ENCODE measurements around the gene SEMA3F. TPM values are rescaled to one million over a fixed set of nuclear protein-coding genes. Genes with fewer than 3 reads are reported as not detected.

The SEMA3F gene
- total RNA-seq, 4 donors from 2014 or later: 18.3 to 46.2 (median 33.8) TPM

GRCh38 chr3:50139308-50139707 lies 15.8 kb upstream of the SEMA3F start:
- DNase-seq (ENCODE audit: low spot score): no peak
- ATAC-seq (ENCODE audit: low FRiP score): no peak
- no peak for TF ChIP-seq CTCF (IDR thresholded peaks at IDR 0.05)

GRCh38 chr3:50139718-50140423 lies 15.3 kb upstream of the SEMA3F start:
- no peak for ATAC-seq (ENCODE audit: low FRiP score)
- no peak for TF ChIP-seq CTCF (IDR thresholded peaks at IDR 0.05)
- DNase-seq (ENCODE audit: low spot score): no peak

- no peak for TF ChIP-seq CTCF (IDR thresholded peaks at IDR 0.05)
Measured at GRCh38 chr3:50140990-50141389, 14.1 kb upstream of the SEMA3F start.

GRCh38 chr3:50146316-50146901 lies 8.7 kb upstream of the SEMA3F start:
- ATAC-seq (ENCODE audit: low FRiP score): no peak
- no peak for DNase-seq (ENCODE audit: low spot score)
- no peak for TF ChIP-seq CTCF (IDR thresholded peaks at IDR 0.05)

More at GRCh38 chr3:50140990-50141389, 14.1 kb upstream of the SEMA3F start:
- ATAC-seq (ENCODE audit: low FRiP score) (no peak), DNase-seq (ENCODE audit: low spot score) (no peak)

- TF ChIP-seq CTCF (IDR thresholded peaks at IDR 0.05): no peak
- ATAC-seq (ENCODE audit: low FRiP score) (no peak), DNase-seq (ENCODE audit: low spot score) (no peak)
Measured at GRCh38 chr3:50147016-50147415, 8.1 kb upstream of the SEMA3F start.

- ATAC-seq (ENCODE audit: low FRiP score) (no peak), DNase-seq (ENCODE audit: low spot score) (no peak)
- TF ChIP-seq CTCF (IDR thresholded peaks at IDR 0.05): no peak
Measured at GRCh38 chr3:50147447-50147846, 7.7 kb upstream of the SEMA3F start.

- DNase-seq (ENCODE audit: low spot score) (no peak), ATAC-seq (ENCODE audit: low FRiP score) (no peak)
- no peak for TF ChIP-seq CTCF (IDR thresholded peaks at IDR 0.05)
Measured at GRCh38 chr3:50147861-50148260, 7.3 kb upstream of the SEMA3F start.

Data from omental fat pad (tissue), 4 donors.